ENCODE data around the gene RFX3.

Gene RFX3

DNA sequence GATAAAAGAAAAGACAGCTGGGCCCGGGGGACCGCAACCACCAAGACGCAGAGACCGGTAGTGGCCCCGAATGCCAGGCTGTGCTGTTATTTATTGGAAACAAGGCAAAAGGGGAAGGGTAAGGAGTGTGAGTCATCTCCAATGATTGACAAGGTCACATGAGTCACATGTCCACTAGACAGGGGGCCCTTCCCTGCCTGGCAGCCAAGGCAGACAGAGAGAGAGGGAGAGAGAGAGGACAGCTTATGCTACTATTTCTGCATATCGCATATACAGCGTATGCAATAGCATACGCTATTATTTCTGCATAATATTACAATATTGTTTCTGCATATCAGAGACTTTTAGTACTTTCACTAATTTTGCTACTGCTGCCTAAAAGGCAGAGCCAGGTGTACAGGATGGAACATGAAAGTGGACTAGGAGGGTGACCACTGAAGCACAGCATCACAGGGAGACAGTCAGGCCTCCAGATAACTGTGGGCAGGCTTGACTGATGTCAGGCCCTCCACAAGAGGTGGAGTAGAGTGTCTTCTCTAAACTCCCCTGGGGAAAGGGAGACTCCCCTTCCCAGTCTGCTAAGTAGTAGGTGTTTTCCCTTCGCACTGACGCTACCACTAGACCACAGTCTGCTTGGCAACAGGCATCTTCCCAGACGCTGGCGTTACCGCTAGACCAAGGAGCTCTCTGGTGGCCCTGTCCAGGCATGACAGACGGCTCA lies 50.3 kb downstream of the RFX3 start:
- no peak for DNase-seq (ENCODE audit: low read depth)

DNA sequence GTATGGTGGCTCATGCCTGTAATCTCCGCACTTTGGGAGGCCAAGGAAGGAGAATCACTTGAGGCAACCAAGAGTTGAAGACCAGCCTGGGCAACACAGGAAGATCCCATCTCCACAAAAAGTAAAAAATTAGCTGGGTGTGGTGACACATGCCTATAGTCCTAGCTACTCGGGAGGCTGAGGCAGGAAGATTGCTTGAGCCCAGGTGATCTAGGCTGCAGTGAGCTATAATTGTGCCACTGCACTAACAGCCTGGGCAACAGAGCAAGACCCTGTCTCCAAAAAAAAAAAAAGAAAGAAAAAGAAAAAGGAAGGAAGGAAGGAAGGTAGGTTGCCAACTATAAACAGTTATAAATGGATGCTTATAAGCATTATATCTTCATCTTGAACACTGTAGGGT lies 51.0 kb downstream of the RFX3 start:
- DNase-seq (ENCODE audit: low read depth), result no peak

- no peak for DNase-seq (ENCODE audit: low read depth)
These were observed 52.4 kb downstream of the RFX3 start for GRCh38 chr9:3473405-3473804.

DNA sequence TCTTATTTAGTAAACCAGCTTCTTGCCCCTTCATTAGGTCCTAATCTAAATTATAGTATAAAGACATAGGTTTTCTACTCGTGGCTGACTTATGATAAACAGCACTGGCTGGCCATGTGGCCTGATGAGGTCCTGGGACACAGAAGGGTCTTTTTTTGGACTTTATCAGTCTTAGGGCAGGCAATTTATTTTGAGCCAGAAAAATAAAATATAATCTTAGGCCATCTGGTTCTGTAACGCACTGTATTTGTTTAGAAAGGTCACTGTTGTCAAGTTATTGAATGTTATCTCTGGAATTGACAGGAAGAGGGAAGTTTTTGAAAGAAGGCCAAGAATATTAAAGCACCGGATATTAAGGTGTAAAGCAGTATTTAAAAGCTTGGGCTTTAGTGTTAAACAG lies 53.9 kb downstream of the RFX3 start:
- DNase-seq (ENCODE audit: low read depth), result no peak

GRCh38 chr9:3468421-3469205 lies 57.2 kb downstream of the RFX3 start:
- DNase-seq (ENCODE audit: low read depth), result no peak

DNA sequence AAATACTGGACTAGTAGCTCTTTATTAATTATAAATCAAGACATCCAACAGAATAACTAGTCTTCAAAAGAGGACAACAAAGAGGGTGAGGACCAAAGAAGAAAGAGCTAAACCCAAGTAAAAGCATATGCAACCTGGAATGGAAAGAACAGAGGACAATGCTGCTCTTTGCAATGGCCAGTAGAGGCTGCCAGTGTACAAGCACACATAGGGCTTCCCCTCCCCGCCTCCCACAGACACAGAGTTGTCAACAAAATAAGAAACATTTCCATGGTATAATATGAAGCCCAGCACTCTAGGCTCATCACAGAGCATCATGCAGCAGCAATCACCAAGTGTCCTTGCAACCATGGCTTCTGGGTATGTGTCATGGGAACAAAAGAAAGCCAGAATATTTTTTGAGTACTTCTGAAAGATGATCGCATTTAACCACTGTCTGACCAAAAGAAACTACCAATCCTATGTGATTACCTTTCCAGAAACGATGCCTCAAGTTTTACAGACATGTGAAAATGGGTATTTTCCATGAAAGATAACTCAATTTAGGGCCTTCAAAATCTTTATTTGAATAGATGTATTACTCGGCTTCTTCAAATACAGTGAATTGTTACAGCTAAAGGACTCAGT lies 58.1 kb downstream of the RFX3 start:
- DNase-seq (ENCODE audit: low read depth), result peak; percentile 57

DNA sequence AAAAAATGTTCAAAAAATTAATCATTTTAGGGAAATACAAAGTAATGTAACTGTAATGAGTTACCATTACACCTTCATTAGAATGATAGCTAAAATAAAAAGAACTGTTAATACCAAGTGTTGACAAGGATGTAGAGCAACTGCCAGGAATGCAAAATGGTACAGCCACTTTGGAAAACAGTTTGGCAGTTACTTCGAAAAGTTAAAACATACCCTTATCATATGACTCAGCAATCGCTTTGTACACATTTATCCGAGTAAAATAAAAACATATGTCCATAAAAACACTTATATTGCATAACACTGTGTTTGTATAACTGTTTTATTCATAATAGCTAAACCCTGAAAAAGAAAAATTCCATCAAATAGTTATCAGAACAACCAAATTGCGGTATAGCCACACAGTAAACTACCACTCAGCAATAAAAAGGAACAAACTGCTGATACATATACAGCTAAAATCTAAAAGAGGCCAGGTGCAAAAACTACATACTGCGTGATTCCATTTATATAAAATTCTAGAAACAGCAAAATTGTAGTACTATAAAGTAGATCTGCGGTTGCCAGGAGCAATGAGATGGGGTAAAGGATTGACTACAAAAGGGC lies 61.7 kb downstream of the RFX3 start:
- peak; percentile 10 for DNase-seq (ENCODE audit: low read depth)

DNA sequence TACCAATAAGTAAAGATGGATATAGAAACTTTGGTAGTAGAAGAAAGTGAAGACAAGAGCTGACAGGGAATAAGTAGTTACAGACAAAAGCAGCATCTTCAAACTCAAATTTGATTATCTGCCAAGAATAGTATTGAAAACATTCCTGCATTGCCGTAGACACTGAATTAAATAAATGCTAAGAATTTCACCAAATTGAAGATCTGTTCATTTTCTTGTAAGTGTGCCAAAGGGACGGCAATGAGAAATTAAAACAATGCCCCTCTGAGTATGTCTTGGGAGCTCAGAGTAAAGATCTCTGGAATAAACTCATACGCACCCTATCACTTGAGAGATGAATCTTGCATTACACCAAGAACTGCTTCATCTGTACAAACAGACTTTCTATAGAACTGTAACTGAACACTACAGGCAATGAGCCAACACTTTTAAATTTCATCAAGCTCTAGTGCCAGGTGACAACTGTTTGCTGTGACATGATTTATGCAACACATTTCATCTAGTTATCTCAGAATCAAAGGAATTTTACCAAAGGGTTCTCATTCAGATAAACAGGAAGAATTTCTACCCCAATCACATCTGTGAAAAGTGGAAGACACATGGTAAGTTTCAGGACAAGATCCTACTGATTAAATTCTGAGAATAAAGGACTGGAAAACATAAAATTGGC lies 66.9 kb downstream of the RFX3 start:
- no peak for DNase-seq (ENCODE audit: low read depth)

DNA sequence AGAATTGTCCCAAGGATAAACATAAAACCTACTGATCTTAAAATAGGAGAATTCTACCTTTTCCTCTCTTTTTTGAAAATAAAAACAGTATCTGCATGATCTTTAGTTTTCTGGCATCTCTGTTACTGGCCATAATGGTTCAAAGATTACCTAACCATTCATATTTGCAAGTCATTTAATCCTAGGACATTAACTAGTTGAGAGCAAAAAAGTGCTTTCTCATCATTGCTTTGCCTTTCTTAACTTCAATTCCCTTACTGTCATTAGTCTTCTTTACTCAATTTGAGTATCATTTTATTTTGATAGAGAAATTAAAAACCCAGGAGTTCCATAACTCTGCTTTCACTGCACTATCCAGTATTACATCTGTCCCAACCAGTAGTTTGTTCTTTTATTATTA lies 68.6 kb downstream of the RFX3 start:
- DNase-seq (ENCODE audit: low read depth), result no peak

- no peak for DNase-seq (ENCODE audit: low read depth)
These were observed 70.1 kb downstream of the RFX3 start for GRCh38 chr9:3455717-3456116.

- no peak for DNase-seq (ENCODE audit: low read depth)
These were observed 70.7 kb downstream of the RFX3 start for GRCh38 chr9:3455094-3455493.

DNA sequence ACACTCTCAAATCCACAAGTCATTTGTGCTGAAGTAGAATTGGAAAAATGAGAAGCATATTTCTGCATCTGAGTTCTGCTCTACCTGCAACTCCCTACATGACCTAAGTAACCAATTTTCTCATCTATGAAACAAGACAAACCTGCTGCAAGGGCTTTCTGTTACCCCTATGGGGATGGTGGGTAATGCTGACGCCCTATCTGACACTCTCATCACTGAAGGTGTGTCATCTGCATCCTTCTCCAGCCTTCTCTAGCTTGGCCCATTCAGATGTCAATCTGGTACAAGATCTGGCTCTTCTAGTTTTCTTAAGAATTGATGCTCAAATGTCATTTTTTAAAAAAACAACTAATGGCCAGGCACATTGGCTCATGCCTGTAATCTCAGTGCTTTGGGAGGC lies 73.8 kb downstream of the RFX3 start:
- no peak for DNase-seq (ENCODE audit: low read depth)

DNA sequence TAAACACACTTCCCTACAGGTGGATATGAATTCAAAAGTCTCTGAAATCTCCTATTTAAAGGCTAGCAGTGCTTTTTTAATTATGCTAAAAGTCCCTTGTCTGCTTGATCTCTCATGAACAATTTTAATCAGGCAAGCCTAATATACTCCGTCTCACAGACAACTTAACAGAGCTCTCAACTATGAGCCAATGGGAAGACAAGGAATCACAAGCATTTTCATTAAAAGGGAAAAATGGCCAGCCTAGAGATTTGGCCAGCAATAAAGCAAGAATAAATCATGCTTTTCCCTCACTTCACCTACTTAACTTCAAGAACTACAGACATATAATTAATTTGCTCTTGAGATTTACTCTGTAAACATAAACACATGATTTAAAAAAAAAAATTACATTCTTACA lies 78.0 kb downstream of the RFX3 start:
- no peak for DNase-seq (ENCODE audit: low read depth)

DNA sequence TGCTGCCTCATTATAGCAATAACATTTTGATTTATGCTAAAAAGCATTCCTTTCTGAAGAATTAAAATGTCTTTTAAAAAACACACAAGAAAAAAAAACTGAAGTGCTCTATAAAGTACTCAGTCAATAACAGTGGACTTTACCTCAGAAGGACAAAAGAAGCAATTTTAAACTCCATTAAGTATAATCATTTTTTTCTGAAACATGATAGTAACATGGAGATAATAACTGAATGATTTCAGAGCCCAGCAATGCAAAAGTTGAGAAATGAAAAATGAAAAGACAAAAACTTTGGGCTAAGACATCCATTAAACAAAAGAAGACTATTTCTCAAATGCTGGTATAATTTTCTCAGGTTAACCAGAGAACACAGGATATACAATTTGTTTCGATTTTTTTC lies 78.7 kb downstream of the RFX3 start:
- DNase-seq (ENCODE audit: low read depth), result no peak

DNA sequence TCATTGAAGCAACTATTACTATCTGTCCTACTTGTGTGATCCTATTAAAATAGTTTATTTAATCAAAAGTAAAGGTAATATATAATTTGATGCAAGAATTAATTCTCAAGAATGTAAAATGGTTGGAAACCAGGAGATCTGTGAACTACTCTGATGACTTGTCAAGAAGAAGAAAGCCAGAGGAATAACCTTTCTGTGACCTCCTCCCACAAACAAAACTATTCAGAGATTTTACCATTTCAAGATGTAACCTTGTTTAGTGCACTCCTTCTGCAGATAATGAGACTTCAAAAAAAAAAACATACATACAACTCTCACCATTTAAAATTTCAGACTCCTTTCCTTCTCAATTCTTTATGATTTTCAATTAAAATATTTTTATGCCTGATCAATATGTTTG lies 79.5 kb downstream of the RFX3 start:
- DNase-seq (ENCODE audit: low read depth), result no peak

DNA sequence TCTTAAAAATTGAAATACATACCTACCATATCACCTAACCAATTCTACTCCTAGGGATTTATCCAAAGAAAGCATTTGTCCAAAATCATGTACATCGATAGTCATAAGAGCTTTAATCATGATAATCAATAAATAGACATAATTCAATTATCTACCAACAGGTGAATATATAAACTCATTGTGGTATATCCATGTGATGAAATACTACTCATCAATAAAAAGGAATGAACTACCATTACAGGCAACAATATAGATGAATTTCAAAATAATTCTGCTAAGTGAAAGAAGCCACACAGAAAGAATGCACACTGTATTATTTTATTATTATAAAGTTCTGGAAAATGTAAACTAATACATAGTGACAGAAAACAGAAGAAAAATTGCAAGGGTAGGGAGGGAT lies 81.8 kb downstream of the RFX3 start:
- no peak for DNase-seq (ENCODE audit: low read depth)

- DNase-seq (ENCODE audit: low read depth), result peak; percentile 63
These were observed 84.5 kb downstream of the RFX3 start for GRCh38 chr9:3441197-3441816.

DNA sequence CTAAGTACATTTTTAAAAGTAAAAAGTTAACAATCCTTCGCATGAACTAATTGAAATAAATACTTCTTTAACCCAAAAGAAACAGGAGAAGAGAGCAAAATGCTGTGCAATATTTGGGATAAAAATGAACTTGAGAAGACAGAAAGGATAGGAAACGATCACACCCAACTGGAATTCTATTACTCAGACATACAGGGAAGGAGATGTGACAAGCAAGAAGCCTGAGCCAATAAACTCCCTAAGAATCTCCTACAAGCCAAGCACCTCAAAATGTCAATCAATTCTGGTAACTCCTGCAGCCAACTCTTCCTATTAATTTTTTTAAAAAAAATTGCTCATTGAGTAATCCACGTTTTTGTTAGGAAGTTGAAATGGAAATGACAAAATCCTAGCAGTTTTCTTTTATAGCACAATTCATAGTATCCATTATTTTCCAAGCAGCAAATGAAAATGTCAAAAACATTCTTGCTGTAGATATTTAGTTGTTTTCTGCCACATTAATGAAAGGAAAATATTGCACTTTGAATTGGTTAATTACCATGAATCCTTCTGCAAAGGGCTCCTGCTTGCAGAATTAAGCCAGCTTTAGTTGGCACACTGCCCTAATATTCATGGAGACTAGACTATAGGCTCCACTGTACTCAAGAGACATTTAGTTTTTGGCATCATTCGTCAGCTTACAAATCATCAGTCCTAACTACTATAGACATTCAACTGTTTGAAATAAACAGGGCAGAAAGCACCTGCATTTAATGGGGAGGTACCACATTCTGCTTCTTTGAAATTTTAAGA lies 89.0 kb downstream of the RFX3 start:
- DNase-seq (ENCODE audit: low read depth), result no peak

GRCh38 chr9:3435732-3436131 lies 90.1 kb downstream of the RFX3 start:
- no peak for DNase-seq (ENCODE audit: low read depth)

- peak; percentile 47 for DNase-seq (ENCODE audit: low read depth)
These were observed 91.2 kb downstream of the RFX3 start for GRCh38 chr9:3434594-3434993.

DNA sequence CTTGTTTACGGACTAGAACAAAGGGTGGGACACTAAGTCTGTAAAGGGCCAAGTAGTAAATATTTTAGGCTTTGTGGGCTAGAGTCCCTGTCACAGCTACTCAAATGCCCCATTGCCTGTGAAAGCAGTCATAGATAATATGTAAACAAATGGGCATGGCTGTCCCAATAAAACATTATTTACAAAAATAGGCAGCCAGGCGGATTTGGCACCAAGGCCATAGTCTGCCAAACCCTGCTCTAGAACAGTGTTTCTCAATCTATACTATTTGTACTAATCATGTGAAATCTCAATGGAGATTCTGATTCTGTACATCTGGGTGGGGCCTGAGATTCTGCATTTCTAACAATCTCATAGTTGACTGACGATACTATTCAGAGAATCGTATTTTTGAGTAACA lies 92.0 kb downstream of the RFX3 start:
- no peak for DNase-seq (ENCODE audit: low read depth)
